ACC112 (cell line): Measurements from ENCODE around the gene NISCH.

Experiments
- H2AFZ ChIP-seq: fragments of 200-600 bp; sonication (generic); one replicate; pipeline ENCODE4 v1.6.0; 2017; ENCODE audit warnings: antibody characterized with exemption, low read length; ENCODE audit not compliant: unreplicated experiment
- H3K27ac ChIP-seq: fragments of 200-600 bp; sonication (generic); 2 replicates; pipeline ENCODE4 v1.5.1; 2014; ENCODE audit warnings: low read depth, mild to moderate bottlenecking, antibody characterized with exemption, low read length, moderate library complexity
- H3K27me3 ChIP-seq: fragments of 200-600 bp; sonication (generic); 2 replicates; pipeline ENCODE4 v1.6.1; 2014; ENCODE audit warnings: mild to moderate bottlenecking, antibody characterized with exemption, low read length, moderate library complexity, mixed read lengths; ENCODE audit not compliant: insufficient read depth
- H3K36me3 ChIP-seq: fragments of 200-600 bp; sonication (generic); 2 replicates; pipeline ENCODE4 v1.6.1; 2016; ENCODE audit warnings: mild to moderate bottlenecking, antibody characterized with exemption, low read length, moderate library complexity, mixed read lengths; ENCODE audit not compliant: insufficient read depth
- H3K4me1 ChIP-seq: fragments of 200-600 bp; sonication (generic); one replicate; pipeline ENCODE4 v1.6.1; 2016; ENCODE audit warnings: low read length, mixed read lengths; ENCODE audit not compliant: insufficient read depth, unreplicated experiment, control insufficient read depth
- H3K4me3 ChIP-seq: fragments of 200-600 bp; sonication (generic); 2 replicates; pipeline ENCODE4 v1.5.1; 2014; ENCODE audit warnings: mild to moderate bottlenecking, low read depth, low read length
- H3K79me2 ChIP-seq: fragments of 200-600 bp; sonication (generic); one replicate; pipeline ENCODE4 v1.6.0; 2016; ENCODE audit warnings: low read length; ENCODE audit not compliant: control insufficient read depth, unreplicated experiment, insufficient read depth

NISCH gene

GRCh38 chr3:52458770-52459545 is 3.6 kb downstream of the NISCH start:
- Histone ChIP-seq H3K36me3 (peaks cover 27% of the 10 kb centered on the region), H3K4me1 (peaks cover 9% of the 10 kb centered on the region), H3K27me3 (no peaks in the 10 kb centered on the region), H3K27ac (no peak overlapping the region), H2AFZ (no peak overlapping the region), H3K4me3 (no peak overlapping the region), H3K79me2 (peaks cover 36% of the 10 kb centered on the region)

- peaks cover 3% of the 10 kb centered on the region for H3K4me1 ChIP-seq
- peaks cover 27% of the 10 kb centered on the region for H3K36me3 ChIP-seq
- no peak overlapping the region for H3K4me3 ChIP-seq
- peaks cover 25% of the 10 kb centered on the region for H3K79me2 ChIP-seq
- no peak overlapping the region for H3K27ac ChIP-seq
- no peak overlapping the region for H2AFZ ChIP-seq
- no peaks in the 10 kb centered on the region for H3K27me3 ChIP-seq
Measured at GRCh38 chr3:52461874-52462273, 6.5 kb downstream of the NISCH start.

- H3K4me3 ChIP-seq: no peak overlapping the region
- peaks cover 21% of the 10 kb centered on the region for H3K79me2 ChIP-seq
- H2AFZ ChIP-seq: no peak overlapping the region
- H3K27ac ChIP-seq: no peak overlapping the region
- peaks cover 8% of the 10 kb centered on the region for H3K4me1 ChIP-seq
- peaks cover 26% of the 10 kb centered on the region for H3K36me3 ChIP-seq
- no peaks in the 10 kb centered on the region for H3K27me3 ChIP-seq
Measured at GRCh38 chr3:52463416-52463815, 8.0 kb downstream of the NISCH start.

- Histone ChIP-seq H3K27me3 (no peaks in the 10 kb centered on the region), H3K79me2 (peaks cover 15% of the 10 kb centered on the region), H3K4me3 (no peak overlapping the region), H3K36me3 (peaks cover 10% of the 10 kb centered on the region; the same call in 1 of the 2 replicates), H2AFZ (no peak overlapping the region), H3K4me1 (peaks cover 10% of the 10 kb centered on the region), H3K27ac (no peak overlapping the region)
Measured at GRCh38 chr3:52468336-52468735, 12.9 kb downstream of the NISCH start.

- no peak overlapping the region for H2AFZ ChIP-seq
- H3K79me2 ChIP-seq: peaks cover 14% of the 10 kb centered on the region
- H3K4me3 ChIP-seq: no peak overlapping the region
- peaks cover 10% of the 10 kb centered on the region for H3K4me1 ChIP-seq
- no peaks in the 10 kb centered on the region for H3K27me3 ChIP-seq
- H3K27ac ChIP-seq: no peak overlapping the region
- H3K36me3 ChIP-seq: peaks cover 16% of the 10 kb centered on the region; the same call in 1 of the 2 replicates
Measured at GRCh38 chr3:52469001-52469400, 13.6 kb downstream of the NISCH start.

GRCh38 chr3:52470920-52471319 is 15.5 kb downstream of the NISCH start:
- H3K4me1 ChIP-seq: peaks cover 10% of the 10 kb centered on the region
- no peak overlapping the region for H2AFZ ChIP-seq
- peaks cover 25% of the 10 kb centered on the region for H3K36me3 ChIP-seq
- H3K27me3 ChIP-seq: no peaks in the 10 kb centered on the region
- no peak overlapping the region for H3K27ac ChIP-seq
- peaks cover 14% of the 10 kb centered on the region for H3K79me2 ChIP-seq
- H3K4me3 ChIP-seq: no peak overlapping the region

- Histone ChIP-seq H3K27me3 (no peaks in the 10 kb centered on the region), H3K36me3 (peaks cover 30% of the 10 kb centered on the region), H3K4me3 (no peak overlapping the region), H3K27ac (no peak overlapping the region), H2AFZ (no peak overlapping the region), H3K79me2 (peaks cover 14% of the 10 kb centered on the region), H3K4me1 (peaks cover 10% of the 10 kb centered on the region)
Measured at GRCh38 chr3:52471371-52472238, 16.2 kb downstream of the NISCH start.

GRCh38 chr3:52472239-52473000 is 17.0 kb downstream of the NISCH start:
- Histone ChIP-seq H3K79me2 (peaks cover 10% of the 10 kb centered on the region), H3K4me1 (peaks cover 9% of the 10 kb centered on the region), H3K27me3 (no peaks in the 10 kb centered on the region), H2AFZ (no peak overlapping the region), H3K36me3 (peaks cover 30% of the 10 kb centered on the region), H3K27ac (no peak overlapping the region), H3K4me3 (no peak overlapping the region)

- Histone ChIP-seq H3K27me3 (no peaks in the 10 kb centered on the region), H3K27ac (no peak overlapping the region), H2AFZ (no peak overlapping the region), H3K4me3 (no peak overlapping the region), H3K36me3 (peaks cover 30% of the 10 kb centered on the region), H3K4me1 (peaks cover 6% of the 10 kb centered on the region), H3K79me2 (peaks cover 7% of the 10 kb centered on the region)
Measured at GRCh38 chr3:52473026-52473425, 17.6 kb downstream of the NISCH start.

- no peak overlapping the region for H3K27ac ChIP-seq
- no peak overlapping the region for H2AFZ ChIP-seq
- H3K36me3 ChIP-seq: peaks cover 32% of the 10 kb centered on the region
- H3K4me1 ChIP-seq: no peaks in the 10 kb centered on the region
- no peak overlapping the region for H3K4me3 ChIP-seq
- no peaks in the 10 kb centered on the region for H3K27me3 ChIP-seq
- H3K79me2 ChIP-seq: no peaks in the 10 kb centered on the region
Measured at GRCh38 chr3:52477076-52477795, 21.8 kb downstream of the NISCH start.
